Endothelial cell of hepatic sinusoid (primary cell): ENCODE measurements around the gene RXRG.

Source experiments
- in situ Hi-C: cut with HindIII; loops from 2 replicates; pipeline ENCODE4 v1.10.0; 2017; ENCODE audit warnings: low sequenced_read_pairs

Gene RXRG

GRCh38 chr1:165411396-165411795, 33.5 kb downstream of the RXRG start:
- in situ Hi-C loops: loop anchor here (5.0 kb wide), 1 partner anchor 161 kb away; no protein-coding TSS in a partner anchor

- in situ Hi-C loops: loop anchor here (5.0 kb wide), 1 partner anchor 162 kb away; no protein-coding TSS in a partner anchor
These were observed 35.1 kb downstream of the RXRG start for GRCh38 chr1:165409657-165410358.

DNA sequence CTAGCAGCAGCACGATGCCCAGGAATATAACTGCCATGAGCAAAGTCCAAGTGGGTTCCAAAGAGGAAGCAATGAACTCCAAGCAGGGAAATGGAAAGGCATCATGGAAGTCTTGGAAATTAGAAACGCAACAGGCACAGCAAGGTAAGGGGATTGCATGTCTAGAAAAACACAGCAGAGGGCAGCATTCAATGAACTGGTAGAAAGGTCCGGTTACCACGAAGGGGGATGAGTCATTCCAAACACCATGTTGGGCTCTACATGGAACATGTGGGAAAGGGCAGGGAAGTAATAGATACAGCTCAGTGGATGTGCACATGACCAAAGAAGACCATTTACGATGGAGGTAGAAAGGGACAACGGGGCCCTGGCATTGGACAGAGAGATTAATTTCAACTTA, 36.4 kb downstream of the RXRG start:
- in situ Hi-C loops: no loop called here

DNA sequence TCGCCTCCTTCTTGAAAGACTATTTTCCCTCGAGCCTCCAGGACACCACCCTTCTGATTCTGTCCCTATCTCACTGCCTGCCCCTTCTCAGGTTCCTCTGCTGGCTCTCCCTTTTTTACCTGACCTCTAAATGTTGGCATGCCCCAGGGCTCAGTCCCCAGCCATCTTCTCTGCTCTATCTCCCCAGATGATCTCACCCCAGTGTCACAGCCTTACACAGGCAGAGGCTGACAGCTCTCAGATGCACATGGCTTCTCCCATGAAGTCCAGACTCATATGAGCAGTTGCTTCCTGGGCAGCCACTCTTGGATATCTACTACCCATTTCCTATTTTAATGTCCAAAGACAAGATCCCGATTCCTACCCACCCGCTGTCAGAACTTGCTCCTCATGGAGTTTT, 37.5 kb downstream of the RXRG start:
- in situ Hi-C loops: no loop called here

- in situ Hi-C loops: no loop called here
These were observed 41.0 kb downstream of the RXRG start for GRCh38 chr1:165403835-165404482.

DNA sequence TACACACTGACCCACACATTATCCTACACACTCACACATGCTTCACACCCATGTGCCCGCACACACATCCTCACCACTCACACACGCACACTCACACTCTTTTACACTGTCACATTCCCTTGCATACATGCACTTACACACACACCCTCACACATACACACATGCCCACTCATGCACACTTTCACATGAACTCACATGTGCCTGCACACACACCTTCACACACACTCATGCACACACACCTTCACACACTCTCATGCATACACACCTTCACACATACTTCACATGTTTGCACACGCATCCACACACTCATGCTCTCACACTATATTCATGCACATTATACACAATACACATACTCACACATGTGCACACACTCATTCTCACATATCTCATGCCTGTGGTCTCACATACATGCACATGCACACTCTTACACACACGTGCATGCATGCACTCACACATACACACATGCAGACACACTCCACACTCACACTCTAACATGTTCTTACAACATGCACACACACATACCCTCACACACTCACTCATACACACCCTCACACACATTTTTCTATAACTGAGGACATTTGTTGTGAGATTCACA, 42.3 kb downstream of the RXRG start:
- in situ Hi-C loops: no loop called here

- in situ Hi-C loops: no loop called here
These were observed 47.0 kb downstream of the RXRG start for GRCh38 chr1:165397944-165398343.

GRCh38 chr1:165395901-165396300, 49.0 kb downstream of the RXRG start:
- in situ Hi-C loops: no loop called here

- in situ Hi-C loops: no loop called here
These were observed 49.4 kb downstream of the RXRG start for GRCh38 chr1:165395478-165395877.

GRCh38 chr1:165392634-165393571, 52.0 kb downstream of the RXRG start:
- in situ Hi-C loops: loop anchor here (5.0 kb wide), 1 partner anchor 199 kb away; no protein-coding TSS in a partner anchor

DNA sequence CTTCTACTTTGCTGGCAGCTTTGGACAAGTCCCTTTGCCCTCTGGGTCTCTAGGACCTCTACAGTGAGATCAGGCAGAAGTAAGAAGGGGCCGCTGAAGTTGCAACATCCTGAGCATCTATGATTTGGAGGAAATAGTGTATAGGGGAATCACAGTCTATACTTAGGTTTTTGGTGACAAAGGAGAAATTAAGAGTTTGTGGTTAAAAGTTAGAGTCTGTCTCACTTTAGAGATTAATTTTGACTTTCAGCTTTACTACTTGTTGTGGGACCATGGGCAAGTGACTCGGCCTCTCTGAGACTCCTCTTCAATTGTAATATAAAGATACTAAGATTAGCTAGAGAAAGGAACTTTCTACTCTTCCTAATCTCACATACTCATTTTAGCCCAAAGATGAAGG, 55.3 kb downstream of the RXRG start:
- in situ Hi-C loops: loop anchor here (5.0 kb wide), 1 partner anchor 203 kb away; no protein-coding TSS in a partner anchor

GRCh38 chr1:165387961-165388360, 57.0 kb downstream of the RXRG start:
- in situ Hi-C loops: no loop called here

GRCh38 chr1:165387505-165387904, 57.4 kb downstream of the RXRG start:
- in situ Hi-C loops: no loop called here

DNA sequence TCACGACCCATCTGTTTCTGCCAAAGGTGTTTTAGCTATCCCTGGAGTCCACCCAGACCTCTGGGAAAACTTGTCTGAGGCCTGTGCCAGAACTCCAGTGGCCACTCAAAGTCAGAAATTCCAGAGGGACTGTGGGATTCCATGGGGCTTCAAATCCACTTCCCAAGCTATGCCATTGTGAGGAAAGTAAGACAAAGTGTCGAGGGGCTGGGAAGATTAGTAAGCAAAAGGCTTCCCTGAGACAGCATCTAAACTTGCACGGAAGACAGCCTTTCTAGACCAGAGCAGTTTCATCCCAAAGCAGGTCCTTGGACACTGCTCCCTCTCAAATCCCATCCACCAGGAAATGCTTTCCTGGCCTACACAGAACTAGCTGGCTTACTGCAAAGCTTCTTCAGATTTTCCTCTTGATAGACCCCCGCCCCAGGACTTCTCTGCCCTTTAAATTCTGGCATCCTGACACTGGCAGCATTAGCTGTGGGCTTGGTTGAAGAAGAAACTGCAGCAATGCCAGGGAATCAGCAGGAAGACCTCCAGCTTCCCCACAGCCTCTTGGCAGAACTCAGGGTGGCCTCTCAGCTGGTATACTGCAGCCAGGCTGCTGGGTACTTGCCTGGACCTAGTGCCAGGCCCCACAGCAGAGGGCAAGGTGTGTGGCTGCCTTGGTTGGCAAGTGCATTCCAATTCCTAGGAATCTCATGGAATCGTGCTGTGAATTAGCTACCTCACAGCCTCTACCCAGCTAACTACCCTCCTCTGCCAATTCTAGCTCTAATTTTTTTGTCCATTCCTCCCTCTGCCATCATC, 61.1 kb downstream of the RXRG start:
- in situ Hi-C loops: no loop called here

GRCh38 chr1:165383067-165383466, 61.9 kb downstream of the RXRG start:
- in situ Hi-C loops: no loop called here

DNA sequence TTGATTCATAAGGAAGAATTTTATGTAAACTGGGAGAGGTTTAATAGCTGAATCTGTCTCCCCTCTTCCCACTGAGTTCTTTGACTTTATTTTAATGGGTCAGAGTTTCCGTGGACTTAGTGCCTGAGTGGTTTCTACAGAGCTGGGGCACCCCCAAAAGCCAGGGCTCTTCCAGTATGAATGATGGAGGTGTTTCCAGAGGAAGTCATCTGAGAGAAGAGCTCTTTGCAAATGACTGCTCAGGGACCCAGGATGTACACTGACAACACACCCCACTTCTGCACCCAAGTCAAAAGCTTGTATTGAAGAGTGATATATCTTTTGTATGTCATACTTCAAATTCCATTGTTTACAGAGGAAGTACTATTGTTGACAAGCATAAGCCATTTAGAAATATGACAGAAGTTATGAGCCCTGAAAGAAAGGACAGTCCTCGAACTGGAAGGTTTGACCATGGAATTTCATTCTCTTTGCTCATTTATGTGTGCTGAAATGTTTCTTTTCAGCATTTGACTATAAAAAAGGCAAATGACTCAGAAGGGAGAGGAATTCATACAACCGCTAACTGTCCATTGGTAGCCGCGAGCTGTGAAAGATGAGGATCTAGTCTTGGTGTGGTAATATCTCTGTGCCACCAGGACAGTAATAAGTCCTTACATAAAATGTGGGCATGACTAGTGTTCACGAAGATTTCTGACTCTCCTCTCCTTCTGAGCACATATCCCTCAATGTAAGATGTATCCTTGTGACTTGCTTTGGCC, 63.0 kb downstream of the RXRG start:
- in situ Hi-C loops: no loop called here

GRCh38 chr1:165376811-165377311, 68.1 kb downstream of the RXRG start:
- in situ Hi-C loops: no loop called here

DNA sequence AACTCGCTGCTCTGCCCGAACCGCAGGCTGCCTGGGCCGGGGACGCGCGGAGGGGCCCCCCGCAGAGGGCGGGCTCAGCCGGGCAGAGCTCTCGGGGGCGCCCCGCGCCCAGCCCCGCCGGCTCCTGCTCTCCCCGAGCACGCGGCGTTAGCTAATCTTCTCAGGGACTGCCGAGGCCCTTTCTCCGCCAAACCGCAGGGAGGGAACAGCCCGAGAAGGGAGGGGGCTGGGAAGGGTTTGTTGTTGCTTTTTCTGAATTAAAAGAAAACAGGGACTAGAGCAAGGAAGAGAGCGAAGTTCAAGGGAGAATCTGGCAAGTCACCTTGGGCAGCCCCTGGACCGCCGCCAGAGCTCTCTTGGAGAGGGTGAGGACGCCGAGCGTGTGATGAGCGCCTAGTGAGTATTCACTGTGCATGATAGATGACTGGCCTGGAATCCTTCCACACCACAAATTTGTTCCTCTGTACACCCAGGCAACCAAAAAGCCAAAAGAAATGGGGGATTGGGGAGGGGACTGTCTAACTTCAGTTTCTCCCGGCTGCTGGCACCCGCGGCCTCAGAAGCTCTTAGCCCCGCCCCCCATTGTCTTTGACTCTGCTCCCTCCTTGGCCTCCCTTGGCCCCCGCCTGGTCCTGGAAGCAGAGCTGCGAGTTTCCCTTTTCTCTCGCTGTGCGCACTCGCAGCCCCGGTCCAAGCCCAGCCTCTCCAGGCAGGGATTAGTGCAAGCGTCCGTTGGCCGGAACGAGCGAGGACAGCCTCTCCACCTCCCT, 68.7 kb downstream of the RXRG start:
- in situ Hi-C loops: no loop called here
